GM12891 (cell line): ENCODE results near the gene MVB12A.

ENCODE experiments used
- POLR2A ChIP-seq: IDR thresholded peaks from 2 replicates; pipeline ENCODE4 v1.6.1; 2011; ENCODE audit warnings: low read depth, low read length, control low read depth
- SPI1 ChIP-seq: IDR thresholded peaks from 2 replicates; pipeline ENCODE4 v1.6.1; 2011; ENCODE audit warnings: low read depth, low read length, control low read depth

- TF ChIP-seq POLR2A (no peak), SPI1 (peak; percentile 30; the same call in 1 of the 2 replicates)
Observed at GRCh38 chr19:17391371-17392151, 28.3 kb upstream of the MVB12A start.
